ENCODE measurements around the gene PCSK4.
"Not testable (repeated sequence)": the region's sequence is repeated elsewhere in the genome, so short reads cannot be mapped to it uniquely, and the experiment has no call there.

PCSK4 gene

GRCh38 chr19:1486720-1487575 is 3.2 kb downstream of the PCSK4 start:
- no peak for DNase-seq

GRCh38 chr19:1483979-1484428 is 6.1 kb downstream of the PCSK4 start:
- no peak for DNase-seq

DNA sequence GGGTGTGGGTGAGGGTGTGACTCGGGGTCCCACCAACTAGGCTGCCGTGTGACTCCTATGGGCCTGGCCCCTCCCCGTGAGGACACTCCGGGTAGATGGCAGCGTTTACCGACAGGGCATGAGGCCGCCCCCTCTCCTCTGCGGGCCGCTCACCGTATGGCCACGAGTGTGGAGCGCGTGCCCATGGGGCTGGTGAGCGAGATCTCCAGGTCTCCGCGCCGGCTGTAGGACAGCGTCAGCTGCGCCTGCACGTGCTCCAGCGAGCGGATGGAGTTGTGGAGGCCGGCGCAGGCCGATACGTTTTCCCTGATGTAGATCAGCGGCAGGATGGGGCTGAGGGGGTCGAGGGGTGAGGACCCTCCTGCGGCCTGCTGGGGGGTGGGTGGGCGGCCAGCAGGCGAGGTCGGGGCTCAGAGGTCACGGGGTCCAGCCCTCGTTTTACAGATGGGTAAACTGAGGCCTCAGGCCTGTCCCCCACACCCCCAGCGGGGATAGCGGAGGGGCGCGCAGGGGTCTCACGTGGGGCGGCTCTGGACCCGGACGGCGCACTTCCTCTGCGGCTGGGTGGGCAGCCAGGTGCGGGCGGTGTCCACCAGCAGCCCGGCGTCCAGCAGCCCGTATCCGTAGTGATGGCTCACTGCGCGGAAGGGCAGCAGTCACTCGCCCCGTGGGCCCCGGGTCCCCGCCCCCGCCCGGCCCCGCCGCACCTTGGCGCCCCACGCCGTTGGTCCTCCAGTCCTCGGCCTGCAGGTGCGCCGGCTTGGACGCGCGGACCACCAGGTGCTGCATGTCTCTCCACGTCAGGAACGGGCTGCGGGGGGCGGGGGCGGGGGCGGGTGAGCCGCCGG is 6.8 kb downstream of the PCSK4 start:
- DNase-seq = no peak

DNA sequence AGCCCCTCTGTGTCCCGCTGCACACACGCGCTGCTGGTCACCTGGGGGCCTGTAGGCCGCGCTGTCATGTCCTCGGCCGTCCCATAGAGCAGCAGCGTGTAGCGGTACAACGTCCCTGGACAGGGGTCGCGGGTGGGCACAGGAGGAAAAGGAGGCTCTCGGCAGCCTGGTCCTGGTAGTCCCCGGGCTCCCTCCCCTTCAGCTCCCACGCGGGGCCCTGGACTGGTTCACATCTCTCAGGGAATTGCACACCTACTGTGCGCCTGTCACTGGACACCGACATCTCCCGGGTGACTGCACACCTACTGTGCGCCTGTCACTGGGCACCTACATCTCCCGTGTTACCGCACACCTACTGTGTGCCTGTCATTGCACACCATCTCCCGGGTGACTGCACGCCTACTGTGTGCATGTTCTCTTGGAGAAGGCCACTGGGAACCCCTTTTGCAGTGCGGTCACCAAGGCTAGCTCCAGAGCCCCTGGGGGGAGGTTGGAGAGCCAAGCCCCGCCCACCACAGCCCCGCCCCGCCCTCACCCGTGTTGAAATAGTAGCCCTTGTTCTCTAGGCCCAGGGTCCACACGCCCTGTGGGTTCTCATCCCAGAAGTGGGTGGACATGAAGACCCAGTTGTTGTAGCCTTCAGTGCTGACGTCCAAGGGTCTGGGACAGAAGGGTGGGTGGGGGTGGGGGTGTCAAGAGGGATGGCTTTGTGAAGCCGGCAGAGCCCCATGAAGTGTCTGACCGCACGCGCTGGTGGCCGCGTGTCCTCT is 7.6 kb downstream of the PCSK4 start:
- DNase-seq = no peak

DNA sequence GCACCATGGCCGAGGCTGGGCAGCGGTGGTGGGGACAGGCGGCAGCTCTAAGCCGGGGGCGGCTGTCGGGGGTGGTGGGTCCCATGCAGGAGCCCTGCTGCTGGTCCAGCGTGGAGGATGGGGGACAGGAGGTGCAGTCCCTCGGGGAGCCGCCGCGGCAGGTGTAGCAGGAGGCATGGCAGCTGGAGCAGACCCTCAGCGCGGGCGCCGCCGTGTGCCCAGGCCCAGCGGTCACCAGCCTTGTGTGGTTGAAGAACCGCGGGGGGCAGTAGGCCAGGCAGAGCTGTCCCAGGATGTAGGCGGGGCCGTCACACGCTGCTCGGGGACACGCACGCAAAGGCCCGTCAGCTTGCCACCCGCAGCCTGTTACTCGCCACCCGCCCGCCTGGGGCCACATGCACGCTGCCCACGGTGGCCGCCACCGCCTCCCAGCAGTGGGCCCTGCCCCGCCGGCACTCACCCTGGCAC is 8.2 kb downstream of the PCSK4 start:
- no peak for DNase-seq

- DNase-seq = no peak
Measured at GRCh38 chr19:1481224-1481892, 8.8 kb downstream of the PCSK4 start.

GRCh38 chr19:1478934-1479707 is 11.0 kb downstream of the PCSK4 start, which contains the start of gene C19orf25:
Gene C19orf25, minus strand, starts transcription at chr19:1479215. Its CDS starts 312 bp downstream, at chr19:1478903.
- peak; percentile 97 for DNase-seq

DNA sequence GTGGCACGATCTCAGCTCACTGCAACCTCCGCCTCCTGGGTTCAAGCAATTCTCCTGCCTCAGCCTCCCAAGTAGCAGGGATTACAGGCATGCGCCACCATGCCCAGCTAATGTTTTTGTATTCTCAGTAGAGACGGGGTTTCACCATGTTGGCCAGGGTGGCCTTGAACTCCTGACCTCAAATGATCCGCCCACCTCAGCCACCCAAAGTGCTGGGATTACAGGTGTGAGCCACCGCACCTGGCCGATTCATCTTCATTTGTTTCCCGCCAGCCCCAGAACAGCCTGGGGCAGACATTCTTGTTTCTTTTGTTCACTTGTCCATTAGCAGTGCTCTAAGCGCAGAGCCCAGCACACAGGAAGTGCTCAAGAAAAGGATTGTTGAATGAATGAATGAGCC is 13.1 kb downstream of the PCSK4 start:
- DNase-seq = not testable (repeated sequence)

DNA sequence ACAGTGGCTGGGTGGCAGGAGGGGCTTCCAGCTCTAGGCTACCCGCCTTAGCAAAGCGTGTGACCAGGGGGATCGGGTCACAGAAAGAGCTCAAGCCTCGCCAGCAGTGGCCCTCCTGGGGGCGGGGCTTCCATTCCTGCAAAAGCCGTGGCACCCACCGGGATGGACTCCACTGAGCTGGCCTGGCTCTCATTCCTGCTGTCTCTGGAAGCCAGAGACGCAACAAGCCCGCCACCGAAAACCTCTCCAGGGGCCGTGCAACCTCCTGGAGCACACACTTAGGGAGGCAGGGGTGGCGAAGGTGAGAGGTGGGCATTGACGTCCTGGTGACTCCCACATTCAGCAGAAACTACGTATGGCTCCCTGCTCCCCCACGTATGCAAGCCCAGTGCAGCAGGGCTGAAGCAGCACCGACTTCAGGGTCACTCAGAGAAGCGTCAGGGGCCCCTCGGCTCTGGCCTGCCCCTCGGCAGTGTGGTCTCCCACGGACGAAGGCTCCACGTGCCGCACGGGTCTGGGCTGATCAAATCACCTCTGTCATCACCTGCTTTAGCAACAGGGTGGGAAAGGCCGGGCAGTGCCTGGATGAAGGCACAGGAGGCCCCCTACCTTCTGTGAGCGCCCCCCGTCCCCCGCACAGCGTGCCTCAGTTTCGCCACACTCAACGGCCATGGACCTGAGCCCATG is 14.3 kb downstream of the PCSK4 start:
- no peak for DNase-seq

GRCh38 chr19:1474765-1475351 is 15.3 kb downstream of the PCSK4 start:
- no peak for DNase-seq

- no peak for DNase-seq
Measured at GRCh38 chr19:1474011-1474764, 16.0 kb downstream of the PCSK4 start.

DNA sequence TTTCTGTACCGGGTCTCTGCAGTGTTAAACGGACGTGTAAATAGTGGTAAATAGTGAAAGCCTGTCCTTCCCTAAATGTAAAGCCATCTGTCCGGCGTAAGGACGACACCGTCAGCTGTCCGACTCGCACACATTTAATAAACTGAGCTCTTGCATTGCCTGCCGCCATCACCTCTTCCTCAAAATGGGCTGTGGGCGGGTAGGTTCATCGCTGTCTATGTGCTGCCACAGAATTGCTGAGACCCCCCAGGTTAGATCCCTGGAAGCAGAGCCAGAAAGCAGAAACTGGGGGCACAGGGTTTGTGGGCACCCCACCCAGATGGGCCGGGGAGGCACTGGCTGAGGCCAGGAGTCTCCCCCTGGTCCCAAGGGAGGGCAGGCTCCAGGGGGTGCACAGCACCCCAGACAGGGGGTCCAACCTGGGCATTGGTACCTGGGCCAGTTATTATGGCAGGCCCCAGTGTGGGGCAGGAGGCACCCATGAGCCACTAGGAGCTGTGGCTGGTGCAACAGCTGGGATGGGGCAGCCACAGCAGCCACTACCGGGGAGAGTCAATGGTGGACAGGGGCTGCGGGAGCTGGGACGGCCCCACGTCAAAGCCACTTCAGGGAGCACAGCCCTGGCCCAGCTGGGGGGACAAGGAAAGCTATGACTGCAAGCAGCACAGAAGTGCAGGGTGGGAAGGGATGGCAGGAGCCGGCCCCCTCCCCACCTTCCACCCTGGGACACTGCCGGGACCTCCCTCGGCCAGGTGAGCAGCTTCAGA is 16.9 kb downstream of the PCSK4 start:
- DNase-seq = no peak

DNA sequence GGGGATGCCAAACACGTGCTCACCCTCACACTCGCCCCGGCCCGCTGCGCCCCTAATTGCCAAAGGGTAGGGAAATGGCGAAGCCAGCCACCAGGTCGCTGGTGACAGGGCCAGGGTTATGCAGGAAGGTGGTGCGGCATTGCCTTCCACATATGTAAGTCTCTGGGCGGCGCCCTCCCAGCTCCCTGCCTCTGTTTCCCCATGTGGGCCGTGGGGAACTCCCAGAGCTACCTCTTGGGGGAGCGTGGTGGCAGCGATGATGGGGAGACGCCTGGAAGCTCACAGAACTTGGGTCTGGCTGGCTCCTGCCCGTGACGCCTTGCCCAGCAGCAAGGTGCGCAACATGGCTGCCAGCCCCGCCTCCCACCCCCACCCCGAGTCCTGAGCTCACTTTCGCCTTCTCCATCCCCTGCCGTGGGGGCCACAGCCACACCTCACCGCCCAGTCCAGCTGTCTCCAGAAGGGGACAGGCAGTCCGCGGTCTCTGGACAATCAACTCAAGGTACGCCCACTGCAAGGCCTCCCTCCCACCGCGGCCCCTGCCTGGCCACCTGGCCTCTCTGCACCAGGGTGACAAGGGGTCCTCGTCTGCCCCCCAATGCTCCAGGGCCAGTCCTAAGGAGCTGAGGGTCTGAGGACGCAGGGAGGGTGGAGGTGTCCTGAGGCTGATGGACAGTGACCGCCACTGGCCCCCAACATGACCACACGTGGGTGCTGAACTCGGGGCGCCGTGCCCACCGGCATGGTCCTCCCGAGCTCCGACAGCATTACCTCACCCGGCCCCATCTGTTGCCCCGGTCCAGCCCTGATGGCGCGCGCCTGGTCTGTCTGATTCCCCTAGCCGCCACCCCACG is 17.7 kb downstream of the PCSK4 start:
- DNase-seq = no peak

DNA sequence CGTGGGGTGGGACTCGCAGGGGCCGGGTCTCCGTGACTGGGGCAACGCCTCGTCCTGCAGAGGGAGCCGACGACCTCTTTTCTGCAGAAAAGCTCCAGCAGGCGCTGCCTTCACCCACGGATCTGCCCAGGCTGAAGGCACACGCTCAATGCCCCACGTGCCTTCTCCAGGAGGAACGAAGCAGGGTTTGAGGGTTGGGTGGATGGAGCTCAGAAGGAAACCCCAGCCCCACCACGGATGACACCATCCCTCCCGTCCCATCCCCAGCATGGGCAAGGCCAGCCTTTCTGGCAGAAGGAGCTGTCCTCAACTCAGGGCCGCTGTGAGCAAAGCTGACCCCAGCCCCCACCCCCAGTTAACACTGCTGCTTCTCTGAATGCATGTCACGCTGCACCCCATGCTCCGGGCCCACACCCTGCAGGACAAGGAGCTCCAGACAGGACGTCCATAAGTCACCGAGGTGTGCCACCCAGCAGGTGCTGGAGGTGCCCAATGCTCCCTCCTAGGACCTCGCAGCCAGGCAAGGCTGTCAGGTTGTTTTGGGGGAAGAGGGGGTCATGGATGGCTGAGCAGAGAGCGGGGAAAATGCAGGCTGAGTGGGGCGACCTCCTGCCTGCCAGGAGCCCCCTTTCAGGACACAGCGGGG is 18.5 kb downstream of the PCSK4 start:
- DNase-seq = no peak

DNA sequence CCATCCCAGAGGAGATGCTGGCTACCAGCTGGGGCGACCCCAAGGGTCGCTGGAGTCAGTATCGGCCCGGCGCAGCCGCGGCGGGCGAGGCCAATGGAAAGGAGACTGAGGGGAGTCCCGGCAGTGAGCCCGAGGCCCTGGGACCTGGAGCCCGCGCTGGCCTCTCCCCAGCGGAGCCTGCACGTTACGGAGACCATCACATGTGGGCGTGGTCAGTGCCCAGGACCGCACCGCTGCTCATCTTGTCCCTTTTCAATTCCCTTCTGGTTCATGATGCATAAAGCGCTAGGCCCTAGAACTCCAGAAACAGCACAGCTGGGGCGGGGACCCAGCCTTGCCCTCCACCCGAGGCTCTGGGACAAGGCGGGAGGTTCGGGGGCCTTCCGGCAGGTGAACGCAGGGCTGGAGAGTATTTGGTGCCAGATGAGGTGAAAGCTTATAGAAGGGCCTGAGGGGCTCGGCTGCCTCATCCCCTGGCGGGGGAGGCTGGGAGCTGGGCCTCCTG is 19.1 kb downstream of the PCSK4 start:
- DNase-seq = no peak

DNA sequence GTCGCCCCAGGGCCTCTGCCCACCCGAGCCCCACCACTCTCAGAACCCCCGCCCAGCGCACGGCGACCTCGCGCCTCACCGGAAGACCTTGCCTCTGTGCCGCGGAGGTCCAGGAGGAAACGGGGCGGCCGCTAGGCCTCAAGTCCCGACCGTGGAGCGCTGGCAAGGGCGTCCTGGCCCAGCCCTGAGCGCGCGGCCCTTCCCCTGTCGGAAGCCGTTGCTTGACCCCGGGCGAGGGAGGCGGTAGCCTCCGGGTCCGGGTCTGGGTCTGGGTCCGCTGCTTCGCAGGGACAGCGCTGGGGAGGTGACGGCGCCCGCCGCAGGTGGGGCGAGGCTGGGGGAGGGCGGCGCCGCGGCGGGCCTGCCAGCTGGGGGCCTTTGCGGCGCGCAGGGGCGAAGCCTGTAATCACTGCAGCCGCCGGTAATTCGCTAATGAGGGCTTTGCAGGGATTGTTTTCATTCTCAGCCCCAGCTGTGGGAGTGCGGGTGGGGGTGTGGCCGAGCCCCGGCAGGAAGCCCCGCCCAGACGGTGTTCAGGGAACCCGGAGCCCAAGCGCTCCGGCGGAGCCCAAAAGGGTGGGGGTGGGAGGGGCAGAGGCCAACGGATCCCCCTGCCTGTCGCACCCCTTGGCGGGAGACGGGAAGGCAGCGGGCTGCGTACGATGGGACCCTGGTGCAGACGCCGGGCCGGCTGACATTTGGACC is 19.7 kb downstream of the PCSK4 start:
- DNase-seq = peak; percentile 72

DNA sequence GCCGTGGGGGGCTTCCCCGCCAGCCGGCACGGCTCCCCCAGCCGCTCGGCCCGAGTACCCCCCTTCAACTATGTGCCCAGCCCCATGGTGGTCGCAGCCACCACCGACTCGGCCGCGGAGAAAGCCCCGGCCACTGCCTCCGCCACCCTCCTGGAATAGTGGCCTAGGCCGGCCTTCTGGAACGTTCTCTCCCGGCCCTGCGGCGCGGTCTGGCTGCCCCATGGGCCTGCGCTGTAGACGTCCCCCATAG is 20.2 kb downstream of the PCSK4 start:
- no peak for DNase-seq
